DMS114 treated with DMSO at 0.1 percent for 48 hours (cell line): Measurements from ENCODE around the gene MYO1H.
"Not testable (repeated sequence)": the region's sequence is repeated elsewhere in the genome, so short reads cannot be mapped to it uniquely, and the experiment has no call there.

ENCODE experiments used
- DNase-seq: peaks from one replicate; lab custom pipeline; 2025; ENCODE audit not compliant: unreplicated experiment; lab: John Stamatoyannopoulos, UW

Gene MYO1H

DNA sequence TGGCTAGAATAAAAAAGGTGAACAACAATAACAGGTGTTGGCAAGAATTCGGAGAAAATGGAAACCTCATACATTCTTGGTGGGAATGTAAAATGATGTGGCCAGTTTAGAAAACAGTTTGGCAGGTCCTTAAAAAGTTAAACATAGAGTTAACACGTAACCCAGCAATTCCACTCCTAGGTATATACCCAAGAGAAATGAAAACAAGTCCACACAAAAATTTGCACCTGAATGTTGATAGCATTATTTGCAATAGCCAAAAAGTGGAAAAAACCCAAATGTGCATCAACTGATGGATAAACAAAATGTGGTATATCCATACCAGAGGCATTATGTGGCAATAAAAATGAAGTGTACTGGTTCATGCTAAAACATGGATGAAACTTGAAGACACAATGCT, 2.3 kb upstream of the MYO1H start:
- DNase-seq = no peak

DNA sequence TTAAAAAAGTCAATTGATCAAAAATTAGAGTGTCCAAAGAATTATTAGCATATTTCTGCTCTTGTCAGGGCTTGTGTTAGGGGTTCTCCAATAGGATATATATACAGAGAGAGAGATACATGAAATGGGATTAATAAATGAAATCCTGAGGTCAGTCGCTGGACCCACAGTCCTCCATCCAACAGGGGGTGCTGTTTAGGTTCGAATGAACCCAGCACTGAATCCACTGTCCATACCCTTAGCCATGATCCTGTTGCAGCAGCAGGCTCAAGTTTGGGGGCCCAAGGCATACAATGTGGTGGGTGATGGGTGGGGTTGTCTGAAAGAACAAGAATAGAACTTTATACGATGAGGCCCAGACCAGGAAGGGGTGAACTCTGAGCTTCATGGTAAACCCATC, 780 bp upstream of the MYO1H start:
- DNase-seq = no peak

DNA sequence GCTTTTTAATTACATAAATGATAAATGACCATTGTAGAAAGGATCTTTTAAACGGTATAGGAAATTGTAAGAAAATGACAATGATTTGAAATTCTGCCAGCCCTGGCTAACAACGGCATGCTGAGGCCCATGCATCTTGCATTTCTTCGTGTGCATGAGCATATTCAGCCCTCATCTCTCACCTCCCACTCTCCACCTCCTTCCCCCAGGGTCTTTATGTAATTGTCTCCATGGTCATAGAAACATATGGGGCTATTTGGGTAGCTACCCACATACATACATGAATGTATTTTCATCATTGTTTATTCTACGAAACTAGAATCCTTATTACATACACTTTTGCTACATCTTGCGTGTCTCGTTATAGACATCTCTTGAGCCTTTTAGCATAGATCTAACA, 4.5 kb downstream of the MYO1H start:
- no peak for DNase-seq

DNA sequence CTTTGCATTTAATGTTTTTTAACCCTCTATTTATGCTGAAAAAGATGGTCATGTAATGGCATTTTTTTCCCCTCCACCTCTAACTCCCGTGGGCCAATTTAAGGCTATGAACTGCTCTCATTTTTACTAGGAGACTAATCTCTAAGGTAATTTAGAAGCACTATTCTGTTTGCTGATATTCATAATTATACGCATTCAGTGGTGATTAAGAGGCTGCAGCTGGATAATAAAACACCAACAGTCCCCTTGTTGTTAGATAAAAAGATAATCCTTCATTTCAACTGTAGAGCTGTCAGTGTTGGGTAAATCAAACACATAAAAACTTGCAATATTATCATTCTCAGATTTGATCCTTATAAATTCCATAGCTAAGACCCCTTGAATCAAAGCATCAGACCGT, 8.9 kb downstream of the MYO1H start:
- DNase-seq = no peak

DNA sequence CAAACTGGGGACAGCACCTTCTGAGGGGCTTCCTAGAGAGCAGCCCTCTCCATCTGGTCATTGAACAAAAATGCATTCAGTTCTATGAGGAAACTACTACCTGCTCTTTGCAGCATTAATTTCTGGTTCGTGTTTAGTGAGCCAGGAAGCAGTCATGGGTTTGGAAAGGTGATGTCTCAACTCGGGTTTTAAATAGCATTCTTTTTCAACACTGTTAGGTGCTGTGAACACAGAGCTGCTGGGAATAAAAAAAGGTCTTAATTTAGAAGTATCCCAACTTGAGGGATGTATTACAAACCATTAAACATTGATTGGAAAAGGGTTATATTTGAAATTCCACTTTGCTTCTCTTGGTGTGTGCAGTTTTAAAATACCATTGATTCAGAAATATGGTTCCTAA, 9.3 kb downstream of the MYO1H start:
- no peak for DNase-seq

DNA sequence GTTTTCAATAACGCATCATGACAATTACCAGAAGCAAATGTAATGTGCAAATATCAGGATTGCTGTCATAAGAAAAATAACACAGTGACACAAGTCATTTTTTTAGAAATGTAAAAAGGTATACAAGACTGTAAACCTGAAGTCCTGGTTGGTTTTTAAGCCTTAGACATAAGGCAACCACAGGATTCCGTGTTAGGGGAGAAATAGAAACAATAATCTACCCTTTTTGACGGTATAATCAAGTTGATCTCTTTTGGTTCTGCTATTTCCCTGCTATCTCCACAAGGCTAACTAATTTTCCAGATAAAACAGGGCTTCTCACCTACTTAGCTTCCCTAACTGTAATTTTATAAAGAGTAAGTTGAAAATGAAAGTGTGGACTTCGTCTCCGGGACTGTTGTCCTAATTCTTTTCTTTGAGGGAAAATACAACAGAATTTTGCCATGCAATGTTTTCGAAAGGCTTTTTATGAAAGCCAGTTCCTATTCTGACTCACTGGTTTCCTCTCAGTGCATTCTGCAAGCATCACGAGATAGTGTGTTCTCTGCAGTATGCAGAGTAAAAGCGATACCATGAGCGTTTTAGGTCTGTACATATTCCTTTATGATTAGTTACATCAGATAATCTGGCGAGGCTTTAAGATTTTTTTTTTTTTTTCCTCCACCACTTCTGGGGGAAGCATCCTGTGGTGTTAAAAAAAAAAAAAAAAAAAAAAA, 10.6 kb downstream of the MYO1H start:
- DNase-seq = no peak

DNA sequence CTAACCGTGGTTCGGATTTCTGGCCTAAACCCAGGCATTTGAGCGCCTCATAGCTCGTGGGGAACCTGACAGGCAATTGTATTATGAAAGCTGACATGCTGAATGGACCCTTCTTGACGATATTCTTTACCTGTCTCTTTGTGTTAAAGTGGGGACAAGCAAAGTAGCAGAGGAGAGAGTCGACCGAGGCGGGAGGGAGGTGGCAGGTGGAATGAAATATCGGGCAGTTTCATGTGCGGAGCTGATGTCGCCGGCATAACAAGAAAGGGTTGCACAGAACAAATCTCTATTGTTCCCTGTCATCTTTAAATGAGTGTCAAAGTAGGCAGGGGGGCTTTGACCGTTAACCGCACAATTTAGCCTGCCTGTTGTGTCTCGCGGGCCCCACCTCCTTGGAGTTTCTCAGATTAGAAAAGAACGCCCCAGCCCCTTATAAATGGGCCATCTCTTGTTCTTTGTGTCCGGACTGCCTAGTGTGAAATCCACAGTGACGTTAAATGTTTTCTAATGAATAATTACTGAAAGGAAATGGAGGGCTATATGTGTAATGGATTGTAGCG, 11.5 kb downstream of the MYO1H start:
- DNase-seq = no peak

DNA sequence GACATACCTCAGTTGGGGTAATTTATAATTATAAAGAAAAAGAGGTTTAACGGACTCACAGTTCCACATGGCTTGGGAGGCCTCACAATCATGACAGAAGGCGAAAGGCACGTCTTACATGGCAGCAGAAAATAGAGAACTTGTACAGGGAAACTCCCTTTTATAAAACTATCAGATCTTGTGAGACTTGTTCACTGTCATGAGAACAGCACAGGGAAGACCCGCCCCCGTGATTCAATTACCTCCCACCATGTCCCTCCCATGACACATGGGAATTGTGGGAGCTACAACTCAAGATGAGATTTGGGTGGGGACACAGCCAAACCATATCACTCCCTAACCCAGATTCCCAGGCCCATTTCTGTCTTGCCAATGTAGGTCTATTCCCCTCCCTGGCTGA, 22.1 kb downstream of the MYO1H start:
- no peak for DNase-seq

DNA sequence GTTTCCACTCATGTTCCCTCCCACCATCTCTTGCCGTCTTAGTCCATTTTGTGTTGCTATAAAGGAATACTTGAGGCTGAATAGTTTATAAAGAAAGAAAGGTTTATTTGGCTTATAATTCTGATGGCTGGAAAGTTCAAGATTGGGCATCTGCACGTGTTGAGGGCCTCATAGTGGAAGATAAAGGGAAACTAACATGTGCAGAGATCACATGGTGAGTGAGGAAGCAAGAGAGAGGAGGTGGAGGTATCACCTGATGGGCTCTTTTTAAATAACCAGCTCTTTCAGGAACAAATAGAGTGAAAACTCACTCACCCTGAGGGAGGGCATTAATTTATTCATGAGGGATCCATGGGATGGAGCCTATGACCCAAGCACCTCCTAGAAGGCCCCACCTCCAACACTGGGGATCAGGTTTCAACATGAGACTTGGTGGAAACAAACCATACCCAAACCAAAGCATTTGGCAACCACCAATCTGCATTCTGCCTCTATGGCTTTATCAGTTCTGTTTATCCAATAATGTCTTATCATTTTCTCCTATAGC, 29.5 kb downstream of the MYO1H start:
- no peak for DNase-seq

DNA sequence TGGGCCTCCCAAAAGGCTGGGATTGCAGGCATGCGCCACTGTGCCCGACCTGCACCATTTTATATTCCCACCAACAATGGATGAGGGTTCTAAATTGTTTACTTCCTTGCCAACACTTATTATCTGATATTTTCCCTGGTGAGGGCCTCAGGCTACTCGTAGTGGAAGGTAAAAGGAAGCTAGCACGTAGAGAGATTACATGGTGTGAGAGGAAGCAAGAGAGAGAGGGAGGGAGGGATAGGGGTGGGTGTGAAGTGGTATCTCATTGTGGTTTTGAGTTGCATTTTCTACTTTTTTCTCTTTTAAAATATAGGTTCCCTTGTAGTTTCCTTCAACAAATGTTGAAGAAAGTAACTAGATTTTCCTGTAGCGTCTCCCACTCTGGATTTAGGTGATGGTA, 30.9 kb downstream of the MYO1H start:
- DNase-seq = no peak

DNA sequence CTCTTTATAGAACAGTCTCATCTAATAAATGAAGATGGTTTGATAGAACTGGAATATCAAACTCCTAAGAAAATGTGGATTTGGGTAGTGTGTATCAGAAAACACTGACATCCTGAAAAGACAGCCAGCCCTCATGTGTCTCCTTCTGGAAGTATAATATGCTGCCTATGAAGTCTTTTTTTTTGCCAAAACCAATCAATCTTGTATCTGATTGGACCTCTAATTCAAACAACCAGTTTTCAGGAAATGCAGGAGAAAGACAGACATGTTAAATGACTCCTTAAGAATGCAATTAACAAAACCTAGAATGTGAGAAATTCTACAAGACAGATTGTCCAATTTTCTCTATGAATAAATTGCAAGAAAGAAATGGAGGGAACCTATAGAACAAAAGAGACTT, 34.3 kb downstream of the MYO1H start:
- no peak for DNase-seq

DNA sequence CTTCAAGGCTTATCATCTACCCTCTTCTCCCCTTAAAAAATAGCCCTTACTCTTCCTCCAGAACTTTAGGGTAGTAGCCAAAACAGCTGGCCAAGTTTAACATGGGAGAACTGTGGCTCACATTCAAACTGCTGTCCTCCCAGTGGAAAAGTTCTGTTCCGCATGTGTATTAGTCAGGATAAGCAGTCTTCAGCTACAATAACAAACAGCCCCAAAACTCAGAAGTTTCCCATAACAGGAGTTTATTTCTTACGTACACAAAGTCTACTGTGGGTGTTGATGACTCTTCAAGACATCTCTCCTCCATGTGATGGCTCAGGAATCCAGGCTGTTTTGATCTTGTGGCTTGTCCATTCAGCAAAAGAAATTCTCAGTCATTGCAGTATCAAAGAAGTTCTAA, 35.5 kb downstream of the MYO1H start:
- DNase-seq = no peak

DNA sequence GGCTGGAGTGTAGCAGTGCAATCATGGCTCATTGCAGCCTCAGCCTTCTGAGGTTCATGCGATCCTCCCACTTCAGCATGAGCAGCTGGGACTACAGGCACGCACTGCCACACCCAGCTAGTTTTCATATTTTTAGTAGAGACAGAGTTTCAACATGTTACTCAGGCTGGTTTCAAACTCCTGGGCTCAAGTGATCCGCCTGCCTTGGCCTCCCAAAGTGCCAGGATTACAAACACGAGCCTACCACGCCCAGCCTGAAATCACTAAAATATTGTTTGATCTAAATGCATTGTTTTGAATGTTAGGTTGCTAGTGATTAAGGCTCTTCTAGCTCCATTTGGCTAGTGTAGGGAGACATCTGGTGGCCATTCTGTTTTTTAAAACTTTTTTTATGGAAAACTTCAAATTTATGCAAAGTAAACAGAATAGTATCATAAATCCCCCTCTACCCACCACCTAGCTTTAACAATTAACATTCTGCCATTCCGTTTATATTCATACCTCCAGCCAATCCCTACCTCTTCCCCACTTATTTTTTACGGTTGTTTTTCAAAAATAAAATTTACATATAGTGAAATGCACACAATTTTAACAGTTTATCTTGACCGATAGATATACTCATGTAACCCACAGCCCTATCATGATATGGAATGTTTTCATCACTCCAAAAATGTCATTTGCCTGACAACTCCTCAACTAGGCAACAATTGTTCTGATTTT, 37.8 kb downstream of the MYO1H start:
- DNase-seq = peak; percentile 63

DNA sequence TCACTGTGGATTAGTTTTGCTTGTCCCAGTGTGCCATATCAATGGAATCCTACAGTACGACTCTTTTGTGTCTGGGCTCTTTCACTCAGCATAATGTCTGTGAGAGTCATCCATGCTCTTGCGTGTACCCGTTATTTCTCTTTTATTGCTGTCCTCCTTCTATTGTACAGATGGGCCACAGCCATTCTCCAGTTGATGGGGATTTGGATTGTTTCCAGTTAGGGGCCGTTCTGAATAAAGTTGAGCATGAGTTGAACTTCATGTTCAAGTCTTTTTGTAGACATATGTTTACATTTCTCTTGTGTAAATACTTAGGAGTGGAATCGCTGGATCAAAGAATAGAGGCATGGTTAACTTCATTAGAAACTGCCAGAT, 38.3 kb downstream of the MYO1H start:
- DNase-seq = no peak

DNA sequence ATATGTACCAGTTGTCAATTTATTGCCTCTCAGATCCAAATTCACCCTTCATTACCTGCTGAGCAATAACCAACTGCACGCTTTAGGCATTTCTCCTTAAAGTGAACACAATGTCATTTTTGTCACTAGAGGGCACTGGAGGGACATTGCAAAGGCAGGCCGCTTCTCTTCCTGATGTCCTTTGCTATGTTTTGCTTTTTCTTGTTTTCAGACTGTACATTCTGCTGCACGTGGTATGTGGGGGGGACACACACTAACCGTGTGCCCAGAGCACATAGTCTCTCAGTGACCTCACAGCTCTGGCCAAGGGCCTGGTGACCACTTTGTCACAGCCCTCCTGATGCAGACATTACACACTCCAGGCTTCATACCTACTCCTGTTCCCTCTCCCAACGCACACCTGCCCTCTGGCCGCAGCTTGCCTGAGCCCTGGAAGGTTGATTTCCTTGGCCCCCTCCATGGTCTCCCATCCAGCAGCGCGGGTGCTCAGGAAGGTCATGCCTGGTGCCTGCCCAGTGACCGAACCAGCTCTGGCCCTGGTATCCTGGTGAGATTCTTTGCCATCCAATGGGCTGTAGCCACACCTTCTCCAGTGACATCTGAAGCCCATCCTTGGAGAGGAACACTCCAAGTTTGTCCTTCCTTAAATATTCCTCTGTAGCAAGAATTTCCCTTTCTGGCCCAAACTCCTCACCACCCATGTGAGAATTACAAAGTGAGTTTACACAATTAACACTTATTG, 39.9 kb downstream of the MYO1H start:
- no peak for DNase-seq

DNA sequence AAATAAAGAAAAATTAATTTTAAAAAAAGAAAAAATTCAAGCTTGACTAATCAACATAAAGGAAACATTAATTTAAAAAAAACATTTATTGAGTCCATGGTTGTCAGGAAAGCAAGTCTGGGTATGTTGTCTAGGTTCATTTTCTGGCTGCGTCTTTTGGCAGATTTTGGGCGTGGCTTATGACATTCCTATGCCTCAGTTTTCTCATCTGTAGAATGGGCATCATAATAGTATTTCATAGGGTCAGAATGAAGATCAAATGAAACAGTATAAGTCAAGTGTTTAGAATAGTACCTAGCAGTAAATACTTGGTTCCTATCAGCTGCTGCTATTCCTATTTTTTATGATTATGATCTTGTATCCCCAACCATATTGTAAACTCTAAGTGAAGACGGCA, 40.5 kb downstream of the MYO1H start:
- no peak for DNase-seq

DNA sequence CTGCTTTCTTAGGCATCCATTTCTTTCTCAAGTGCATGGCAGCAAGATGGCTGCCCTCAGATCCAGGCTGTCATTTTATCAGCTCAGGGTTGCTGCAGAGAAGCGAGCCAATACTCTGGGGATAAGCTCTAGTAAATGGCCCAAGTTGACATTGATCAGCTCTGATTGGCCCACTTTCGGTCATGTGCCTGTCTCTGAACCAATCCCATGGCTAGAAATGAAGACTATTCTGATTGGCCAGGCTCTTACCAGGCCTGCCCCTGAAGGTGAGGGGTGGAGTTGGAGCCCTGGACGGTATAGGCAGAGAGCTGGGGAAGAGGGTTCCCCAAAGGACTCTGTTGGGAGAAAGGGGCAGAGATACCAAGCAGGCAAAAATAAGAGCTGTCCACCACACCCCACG, 41.4 kb downstream of the MYO1H start:
- no peak for DNase-seq

DNA sequence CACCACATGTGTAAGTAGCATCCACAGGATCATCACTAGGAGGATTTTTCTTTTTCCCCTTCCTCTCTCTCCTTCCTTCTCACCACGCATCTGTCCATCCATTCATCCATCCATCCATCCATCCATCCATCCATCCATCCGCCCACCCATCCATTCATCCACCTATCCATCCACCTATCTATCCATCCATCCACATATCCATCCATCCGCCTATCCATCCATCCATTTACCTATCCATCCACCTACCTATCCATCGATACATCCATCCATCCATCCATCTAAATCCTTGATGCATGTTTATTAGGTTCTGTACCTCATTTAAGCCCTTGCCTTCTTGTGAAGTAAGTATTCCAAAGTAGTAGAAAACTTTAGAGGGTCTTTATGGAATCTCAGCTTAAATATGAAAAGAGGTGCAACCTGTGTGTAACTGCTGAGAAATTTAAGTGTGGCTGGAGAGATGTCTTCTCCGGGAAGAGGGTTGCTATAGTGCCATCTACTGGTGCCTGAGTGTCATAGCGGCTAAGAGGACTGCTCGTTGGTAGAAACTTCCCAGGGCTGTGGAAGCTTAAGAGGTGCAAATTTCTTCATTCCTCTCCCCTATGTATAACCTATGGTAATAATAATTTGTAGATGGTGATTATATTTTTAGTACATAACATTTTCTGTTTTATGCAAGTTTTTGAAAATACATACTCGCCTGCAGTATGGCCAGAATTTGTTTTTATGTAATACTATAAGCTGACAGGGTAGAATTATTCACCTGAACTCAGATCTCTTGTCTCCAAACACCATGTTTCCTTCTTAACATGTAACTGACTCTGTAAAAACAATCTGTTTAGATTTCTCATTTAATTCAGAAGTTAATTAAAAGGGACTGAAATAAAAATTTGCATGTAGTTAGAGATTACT, 46.0 kb downstream of the MYO1H start:
- DNase-seq = peak; percentile 65

DNA sequence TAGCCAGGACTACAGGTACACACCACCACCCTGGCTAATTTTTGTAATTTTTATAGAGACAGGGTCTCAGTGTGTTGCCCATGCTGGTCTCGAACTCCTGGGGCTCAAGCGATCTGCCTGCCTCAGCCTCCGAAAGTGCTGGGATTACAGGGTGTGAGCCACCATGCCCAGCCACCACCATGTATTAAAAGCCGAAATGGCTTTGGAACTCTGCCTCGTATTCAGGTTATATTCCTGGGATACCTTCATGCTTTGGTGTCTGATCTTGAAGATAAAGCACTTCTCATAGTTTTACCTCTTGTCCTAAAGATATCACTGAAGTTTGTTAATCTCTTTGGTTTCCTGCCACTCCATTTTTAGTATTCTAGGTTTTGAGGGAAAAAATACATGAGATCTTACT, 47.2 kb downstream of the MYO1H start:
- DNase-seq = no peak

DNA sequence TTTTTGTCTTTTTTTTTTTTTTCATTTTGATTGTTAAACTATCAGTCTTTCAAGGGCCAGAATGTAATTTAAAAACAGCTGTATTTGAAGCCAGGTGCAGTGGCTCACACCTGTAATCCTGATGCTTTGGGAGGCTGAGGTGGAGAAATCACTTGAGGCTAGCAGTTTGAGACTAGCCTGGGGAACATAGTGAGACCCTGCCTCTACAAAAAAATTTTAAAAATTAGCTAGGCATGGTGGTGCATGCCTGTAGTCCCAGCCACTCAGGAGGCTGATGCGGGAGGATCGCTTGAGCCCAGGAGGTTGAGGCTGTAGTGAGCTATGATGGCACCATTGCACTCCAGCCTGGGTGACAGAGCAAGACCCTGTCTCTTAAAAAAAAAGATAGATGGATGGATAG, 57.1 kb downstream of the MYO1H start:
- DNase-seq = not testable (repeated sequence)

DNA sequence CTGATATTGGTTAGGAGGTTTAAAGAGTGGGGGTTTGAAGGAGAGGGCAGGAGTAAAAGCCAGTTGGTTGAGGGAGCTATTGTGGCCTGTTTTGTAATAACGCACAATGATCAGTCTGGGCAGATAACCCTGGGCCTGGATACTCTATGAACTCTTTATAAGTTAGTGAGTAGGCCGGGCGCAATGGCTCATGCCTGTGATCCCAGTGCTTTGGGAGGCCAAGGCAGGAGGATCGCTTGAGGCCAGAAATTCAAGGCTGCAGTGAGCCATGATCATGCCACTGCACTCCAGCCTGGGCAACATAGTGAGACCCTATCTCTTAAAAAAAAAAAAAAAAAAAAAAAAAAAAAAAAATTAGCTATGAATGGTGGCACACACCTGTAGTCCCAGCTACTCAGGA, 58.4 kb downstream of the MYO1H start:
- not testable (repeated sequence) for DNase-seq
